HG02798 (cell line): ENCODE data around the gene DHRS4.
"Not testable (repeated sequence)": the region's sequence is repeated elsewhere in the genome, so short reads cannot be mapped to it uniquely, and the experiment has no call there.

Experiments
- ATAC-seq: cut with Tn5 transposase; IDR thresholded peaks from one replicate; pipeline ENCODE4 v1.9.1; 2021; ENCODE audit warnings: mild to moderate bottlenecking; ENCODE audit not compliant: unreplicated experiment, poor library complexity

Gene DHRS4

DNA sequence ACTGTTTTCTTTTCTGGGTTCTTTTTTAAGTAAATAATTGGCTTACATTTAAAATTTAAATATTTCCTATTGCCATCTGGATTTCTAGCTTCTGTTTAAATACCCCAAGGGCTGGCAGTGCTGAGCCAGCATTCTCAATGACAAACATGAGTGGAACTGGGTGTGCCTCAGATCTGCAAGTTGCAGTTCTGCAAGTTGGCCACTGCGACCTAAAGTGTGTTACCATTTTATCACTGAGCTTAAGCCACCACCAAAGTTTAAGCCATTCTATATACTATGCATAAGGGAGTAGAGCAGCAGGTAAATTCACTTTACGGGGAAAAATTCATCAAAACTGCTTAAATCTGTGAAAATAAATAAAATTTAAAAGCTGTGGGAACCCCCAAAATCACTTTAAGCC is 23.6 kb downstream of the DHRS4 start:
- ATAC-seq, result not testable (repeated sequence)

DNA sequence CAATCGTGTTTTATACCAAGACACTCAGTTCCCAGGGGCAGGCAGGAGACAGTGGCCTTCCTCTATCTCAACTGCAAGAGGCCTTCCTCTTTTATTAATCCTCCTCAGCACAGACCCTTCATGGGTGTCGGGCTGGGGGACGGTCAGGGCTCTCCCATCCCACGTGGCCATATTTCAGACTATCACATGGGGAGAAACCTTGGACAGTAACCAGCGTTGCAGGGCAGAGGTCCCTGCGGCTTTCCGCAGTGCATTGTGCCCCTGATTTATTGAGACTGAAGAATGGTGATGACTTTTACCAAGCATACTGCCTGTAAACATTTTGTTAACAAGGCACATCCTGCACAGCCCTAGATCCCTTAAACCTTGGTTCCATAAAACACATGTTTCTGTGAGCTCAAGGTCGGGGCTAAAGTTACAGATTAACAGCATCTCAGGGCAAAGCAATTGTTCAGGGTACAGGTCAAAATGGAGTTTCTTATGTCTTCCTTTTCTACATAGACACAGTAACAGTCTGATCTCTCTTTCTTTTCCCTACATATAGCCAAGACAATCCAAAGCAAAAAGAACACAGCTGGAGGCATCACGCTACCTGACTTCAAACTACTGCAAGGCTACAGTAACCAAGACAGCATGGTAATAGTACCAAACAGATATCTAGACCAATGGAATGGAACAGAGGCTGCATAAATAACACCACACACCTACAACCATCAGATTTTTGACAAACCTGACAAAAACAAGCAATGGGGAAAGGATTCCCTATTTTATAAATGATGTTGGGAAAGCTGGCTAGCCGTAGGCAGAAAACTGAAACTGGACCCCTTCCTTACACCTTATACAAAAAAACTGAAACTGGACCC is 28.6 kb downstream of the DHRS4 start:
- ATAC-seq, result not testable (repeated sequence)

DNA sequence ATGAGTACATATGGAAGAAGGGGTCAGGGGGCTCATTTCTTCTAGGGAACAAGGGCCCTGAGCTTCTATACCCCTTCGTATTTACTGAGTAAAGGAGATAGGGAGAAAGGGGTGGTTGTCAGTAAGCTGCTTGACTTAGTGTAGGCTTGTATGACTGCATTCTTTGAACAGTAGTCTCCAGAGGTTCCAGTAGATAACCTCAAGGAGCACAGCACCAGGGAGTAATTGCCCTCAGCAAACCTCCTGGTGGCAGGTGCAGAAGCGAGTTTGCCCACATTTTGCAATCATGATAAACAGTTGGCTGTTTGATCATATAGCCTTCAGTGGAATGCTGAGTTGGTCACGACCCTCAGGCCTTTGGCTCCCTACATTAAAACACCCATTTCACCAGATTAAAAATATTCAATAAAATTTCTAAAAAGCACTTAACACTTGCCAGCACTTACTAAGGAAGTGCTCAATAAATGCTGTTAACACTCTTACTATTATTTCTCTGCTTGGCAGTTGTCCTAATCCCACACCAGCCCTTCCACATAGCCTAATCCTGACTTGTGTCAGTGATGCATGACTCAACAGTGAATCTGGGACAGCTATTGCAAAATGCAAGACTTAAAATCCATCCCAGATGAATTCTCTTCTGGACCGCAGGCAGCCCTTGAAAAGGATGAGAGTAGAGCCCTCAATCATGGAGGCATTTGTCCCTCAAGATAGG is 31.5 kb downstream of the DHRS4 start:
- no peak for ATAC-seq

DNA sequence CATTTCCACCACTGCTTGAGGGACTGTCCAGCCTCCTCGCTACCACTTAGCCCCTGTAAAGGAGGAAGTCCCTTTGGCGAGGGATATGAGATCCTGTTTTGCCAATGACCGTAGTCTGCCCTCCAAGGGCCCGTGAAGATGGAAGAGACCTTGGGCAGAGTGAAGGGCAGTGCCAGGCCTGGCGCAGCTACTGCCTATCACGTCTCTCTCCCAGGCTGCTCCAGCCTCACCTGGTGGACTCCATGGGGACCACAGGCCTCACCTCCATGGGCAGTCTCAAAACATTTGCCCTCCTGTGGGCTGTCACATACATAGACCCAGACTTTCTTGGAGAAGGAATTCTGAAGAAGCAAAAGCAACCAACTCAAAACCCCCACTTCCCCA is 34.6 kb downstream of the DHRS4 start:
- ATAC-seq, result peak; percentile 8

DNA sequence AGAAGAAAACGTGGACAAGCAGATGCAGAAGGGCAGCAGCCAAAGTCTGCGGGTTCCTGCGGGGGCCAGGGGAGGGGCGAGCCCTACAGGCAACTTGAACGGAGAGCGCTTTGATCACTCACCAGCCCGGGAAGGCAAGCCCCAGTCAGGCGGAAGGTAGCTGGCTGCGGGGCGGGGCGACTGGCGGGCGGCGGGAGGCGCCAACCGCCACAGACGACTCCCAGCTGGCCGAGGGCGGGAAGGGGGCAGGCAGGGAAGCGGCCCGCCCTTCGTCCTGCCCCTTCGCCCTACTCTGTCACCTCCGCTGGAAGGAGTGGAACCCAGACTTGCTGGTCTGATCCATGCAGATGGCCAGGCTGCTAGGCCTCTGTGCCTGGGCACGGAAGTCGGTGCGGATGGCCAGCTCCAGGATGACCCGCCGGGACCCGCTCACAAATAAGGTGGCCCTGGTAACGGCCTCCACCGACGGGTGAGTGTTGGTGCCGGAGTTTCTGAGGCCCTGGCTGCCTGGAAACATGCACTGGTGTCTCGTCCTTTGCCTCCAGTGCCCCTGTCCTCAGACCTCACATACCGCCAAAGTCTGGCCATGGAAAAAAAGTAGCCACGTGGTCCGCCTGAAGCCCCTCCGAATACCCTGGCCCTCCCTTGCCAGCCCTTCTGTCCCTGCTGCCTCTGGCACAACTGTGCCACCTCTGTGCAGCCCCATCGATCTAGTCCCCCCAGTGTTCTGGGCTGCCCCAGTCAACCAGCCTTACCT is 35.2 kb downstream of the DHRS4 start, which contains the start of gene DHRS4L2:
Gene DHRS4L2, plus strand, starts transcription at position 323 of the 757 bp plus-strand sequence. Its CDS starts 19 bp downstream, at position 342.
- ATAC-seq, result peak; percentile 95

DNA sequence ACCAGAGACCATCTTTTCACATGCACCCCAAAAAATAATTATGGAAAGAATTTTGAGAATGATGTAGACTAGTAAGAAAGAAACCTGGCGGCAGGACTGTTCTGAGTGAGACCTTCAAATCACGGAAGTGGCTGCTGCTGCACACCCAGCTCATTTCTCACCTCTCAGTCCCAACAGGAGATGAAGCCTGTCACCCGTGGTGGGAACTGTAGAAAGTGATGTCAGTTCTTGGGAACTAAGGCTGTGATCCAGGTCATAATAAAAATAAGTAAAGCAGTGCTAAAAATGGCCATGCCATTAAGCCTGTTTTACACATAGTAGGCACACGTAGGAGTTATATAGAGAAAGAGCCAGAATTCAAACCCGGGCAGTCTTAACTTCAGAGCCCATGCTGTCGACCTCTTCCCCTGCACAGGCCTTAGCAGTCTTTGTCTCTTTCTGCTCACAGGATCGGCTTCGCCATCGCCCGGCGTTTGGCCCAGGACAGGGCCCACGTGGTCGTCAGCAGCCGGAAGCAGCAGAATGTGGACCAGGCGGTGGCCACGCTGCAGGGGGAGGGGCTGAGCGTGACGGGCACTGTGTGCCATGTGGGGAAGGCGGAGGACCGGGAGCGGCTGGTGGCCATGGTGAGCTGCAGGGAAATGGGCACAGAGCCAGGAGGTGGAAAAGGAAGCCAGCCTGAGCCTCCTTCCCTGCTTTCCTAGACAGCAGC is 36.3 kb downstream of the DHRS4 start:
- peak; percentile 32 for ATAC-seq

DNA sequence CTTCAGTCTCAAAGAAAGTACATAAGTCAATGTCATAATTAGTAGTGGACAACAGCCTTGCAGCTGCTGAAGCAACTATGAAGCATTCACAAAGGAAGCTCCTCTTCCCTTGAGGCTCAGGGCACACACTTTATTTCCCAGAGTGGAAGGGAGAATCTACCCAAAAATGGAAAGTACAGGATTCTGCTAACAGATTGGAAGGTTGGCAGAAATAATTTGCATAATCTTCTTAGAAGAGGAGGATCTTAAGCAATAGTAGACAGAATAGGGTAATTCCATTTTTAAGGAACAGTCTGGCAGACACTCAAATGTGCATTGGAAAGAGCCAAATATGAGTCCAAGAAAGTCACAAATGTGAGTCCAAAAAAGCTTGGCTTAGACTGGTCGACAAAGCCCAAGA is 37.4 kb downstream of the DHRS4 start:
- ATAC-seq, result not testable (repeated sequence)

DNA sequence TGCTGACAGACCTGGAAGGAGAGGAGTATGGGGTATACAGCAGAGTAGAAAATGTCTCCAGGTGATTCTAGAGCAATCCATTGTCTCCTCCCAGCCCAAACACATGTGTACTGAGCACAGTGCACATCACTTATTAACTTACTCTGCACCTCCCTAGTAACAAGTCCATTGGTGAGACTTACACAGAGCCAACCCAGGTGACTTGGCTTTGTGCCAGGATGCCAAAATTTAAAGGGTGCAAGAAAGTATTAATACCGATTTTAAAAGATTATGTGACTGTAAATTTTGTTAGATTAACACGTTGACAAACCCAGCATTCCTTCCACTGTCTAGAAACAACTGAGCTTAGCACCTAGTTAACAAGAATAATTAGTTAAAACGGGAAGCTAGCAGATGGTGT is 39.5 kb downstream of the DHRS4 start:
- not testable (repeated sequence) for ATAC-seq

DNA sequence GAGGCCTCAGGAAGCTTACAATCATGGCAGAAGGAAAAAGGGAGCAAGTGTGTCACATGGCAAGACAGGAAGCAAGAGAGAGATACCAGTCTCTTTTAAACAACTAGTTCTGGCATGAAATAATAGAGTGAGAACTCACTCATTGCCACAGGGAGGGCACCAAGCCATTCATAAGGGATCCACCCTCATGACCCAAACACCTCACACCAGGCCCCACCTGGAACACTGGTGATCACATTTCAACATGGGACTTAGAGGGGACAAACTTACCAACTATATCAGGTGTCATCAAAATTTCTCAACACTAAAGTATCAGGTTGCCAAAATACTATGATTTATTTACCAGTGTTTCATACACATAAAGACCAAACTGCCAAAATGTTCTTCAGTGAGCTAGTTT is 42.4 kb downstream of the DHRS4 start:
- not testable (repeated sequence) for ATAC-seq

DNA sequence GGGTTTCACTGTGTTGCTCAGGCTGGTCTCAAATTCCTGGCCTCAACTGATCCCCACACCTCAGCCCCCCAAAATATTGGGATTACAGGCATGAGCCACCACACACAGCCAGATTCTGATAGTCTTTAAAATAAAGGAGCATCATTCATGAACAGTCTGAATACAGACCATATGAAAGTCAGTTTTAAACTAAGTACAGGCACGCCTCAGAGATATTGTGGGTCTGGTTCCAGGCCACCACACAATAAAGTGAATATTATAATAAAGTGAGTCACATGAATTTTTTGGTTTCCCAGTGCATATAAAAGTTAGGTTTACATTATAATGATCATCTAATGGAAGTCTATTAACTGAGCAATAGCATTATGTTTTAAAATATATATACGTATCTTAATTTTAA is 43.3 kb downstream of the DHRS4 start:
- not testable (repeated sequence) for ATAC-seq

DNA sequence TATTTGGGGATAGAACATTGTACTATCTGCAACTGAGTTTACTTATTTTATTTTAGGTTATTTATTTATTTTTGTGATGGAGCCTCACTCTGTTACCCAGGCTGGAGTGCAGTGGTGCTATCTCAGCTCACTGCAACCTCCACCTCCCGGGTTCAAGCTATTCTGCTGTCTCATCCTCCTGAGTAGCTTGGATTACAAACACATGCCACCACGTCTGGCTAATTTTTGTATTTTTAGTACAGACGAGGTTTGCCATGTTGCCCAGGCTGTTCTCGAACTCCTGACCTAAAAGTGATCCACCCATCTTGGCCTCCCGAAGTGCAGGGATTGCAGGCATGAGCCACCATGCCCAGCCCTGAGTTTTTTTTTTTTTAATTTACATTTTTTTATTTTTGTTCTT is 46.1 kb downstream of the DHRS4 start:
- not testable (repeated sequence) for ATAC-seq

DNA sequence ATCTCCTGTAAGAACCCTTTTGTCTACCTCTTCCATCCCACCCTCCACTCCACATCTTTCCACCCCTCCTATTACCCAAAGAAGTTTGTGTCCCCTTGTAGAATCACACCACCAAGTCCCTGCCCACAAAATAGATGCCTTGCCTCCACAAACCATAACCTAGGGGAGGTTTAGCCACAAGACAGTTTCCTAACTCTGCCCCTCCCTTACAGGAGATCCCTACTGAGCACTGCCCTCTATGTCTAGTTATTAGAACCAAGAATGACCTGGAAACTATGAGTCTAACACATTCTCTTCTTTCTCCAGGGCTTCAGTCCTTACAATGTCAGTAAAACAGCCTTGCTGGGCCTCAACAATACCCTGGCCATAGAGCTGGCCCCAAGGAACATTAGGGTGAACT is 47.5 kb downstream of the DHRS4 start:
- ATAC-seq, result not testable (repeated sequence)

DNA sequence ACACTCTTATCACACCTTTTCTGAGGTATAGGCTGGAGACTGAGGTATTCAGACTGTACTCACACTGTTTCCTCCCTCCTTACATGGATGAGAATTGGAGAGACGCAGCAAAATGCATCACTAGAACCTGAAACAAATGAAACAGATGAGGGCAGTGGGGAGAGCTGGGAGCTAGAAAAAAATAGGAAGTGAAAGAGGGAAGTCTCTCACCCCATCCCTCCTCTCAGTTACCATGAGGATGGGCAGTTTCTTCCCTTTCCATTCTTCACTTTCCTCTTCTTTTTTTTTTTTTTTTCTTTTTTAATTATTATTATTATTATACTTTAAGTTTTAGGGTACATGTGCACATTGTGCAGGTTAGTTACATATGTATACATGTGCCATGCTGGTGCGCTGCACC is 48.1 kb downstream of the DHRS4 start:
- ATAC-seq, result not testable (repeated sequence)

DNA sequence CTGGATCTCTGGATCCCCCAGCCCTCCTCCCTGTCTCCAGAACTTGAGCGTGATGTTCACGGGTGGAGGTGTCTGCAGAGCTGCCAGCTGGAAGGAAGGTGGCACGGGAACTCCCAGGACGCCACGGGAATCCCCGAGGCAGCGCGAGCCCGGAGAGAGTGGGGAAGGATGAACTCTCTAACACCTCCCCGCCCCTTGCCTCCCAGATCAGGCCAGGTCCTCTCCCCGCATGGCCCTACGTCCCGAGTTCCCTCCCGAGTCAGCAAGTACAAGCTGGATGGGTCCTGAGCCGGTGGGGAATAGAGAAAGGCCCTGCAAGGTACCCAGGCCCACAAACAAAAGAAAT is 52.9 kb downstream of the DHRS4 start:
- peak; percentile 43 for ATAC-seq

DNA sequence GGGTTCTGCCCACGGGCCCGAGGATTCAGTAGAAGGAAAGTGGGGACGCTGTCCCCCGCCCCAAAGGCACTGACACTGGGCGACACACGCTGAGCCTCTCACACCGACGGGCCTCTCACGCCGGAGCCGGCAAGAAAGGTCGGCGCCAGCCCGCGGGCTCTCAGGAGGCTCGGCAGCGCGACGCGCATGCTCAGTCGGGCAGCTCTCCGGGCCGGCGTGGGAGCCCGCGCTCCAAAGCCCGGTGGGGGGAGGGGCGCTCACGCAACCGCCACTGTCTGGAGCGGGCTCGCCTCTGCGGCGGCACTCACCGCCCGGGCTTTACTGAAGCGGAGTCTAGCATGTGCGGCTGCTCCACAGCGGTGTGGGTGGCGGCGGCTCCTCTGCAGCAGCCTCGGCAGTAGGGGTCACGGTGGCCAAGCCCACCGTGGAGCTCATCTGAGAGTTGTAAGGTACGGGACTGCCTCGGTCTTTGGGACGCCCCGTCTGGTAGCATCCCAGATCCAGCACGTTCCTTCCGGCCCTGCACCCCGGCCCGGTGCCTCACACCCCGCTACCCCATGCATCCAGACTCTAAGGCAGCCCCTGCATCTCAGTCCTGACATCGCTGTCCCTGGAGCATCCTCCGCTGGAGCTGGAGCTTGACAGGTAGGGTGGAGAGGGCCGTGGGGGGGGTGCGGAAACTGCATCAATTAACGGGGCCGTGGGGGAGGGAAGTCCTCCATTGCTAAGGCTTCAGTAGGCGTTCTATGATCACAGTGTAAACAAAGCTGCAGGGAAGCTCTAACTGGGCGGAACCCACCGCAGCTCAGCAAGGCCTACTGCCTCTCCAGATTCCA is 53.5 kb downstream of the DHRS4 start:
- peak; percentile 91 for ATAC-seq

DNA sequence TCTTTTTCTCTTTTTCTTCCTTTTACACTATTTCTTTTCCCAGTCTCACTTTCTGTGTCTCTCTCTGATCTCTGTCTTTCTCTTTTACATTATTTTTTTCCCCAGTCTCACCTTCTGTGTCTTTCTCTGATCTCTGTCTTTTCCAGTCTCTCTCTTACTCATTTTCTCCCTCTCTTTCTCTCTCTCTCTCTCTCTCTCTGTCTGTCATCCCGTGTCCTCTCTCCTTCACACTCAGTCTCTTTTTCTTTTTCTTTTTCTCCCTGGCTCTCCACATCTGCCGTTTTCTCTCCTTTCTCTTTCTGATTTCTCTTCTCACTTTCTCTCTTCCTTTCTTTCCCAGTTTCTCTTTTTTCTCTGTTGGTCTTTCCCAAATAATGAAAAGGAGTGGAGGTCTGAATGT is 57.5 kb downstream of the DHRS4 start:
- no peak for ATAC-seq

DNA sequence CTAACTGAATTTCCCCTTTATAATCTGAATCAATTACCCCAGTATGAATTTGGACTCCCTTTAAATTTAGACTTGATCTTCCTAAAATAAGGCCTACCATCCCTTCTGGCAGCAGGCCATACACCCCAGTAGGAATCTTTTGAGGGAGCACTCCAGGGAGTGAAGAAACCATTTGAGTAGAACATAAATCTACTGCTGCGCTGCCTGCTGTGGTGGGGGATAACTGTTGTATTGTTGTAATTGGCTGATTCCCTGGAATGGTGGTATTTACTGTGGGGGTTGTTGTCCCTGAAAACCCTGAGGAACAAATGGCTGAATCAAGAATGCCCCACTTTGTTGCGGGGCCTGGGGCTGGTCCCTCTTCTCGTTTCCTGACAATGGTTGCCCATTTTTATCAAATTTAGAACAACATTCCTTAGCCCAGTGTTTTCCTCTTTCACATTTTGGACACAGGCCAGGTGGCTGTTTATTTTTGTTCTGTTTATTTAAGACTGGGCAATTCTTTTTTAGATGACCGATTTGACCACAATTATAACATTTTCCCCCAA is 59.2 kb downstream of the DHRS4 start:
- ATAC-seq, result not testable (repeated sequence)

DNA sequence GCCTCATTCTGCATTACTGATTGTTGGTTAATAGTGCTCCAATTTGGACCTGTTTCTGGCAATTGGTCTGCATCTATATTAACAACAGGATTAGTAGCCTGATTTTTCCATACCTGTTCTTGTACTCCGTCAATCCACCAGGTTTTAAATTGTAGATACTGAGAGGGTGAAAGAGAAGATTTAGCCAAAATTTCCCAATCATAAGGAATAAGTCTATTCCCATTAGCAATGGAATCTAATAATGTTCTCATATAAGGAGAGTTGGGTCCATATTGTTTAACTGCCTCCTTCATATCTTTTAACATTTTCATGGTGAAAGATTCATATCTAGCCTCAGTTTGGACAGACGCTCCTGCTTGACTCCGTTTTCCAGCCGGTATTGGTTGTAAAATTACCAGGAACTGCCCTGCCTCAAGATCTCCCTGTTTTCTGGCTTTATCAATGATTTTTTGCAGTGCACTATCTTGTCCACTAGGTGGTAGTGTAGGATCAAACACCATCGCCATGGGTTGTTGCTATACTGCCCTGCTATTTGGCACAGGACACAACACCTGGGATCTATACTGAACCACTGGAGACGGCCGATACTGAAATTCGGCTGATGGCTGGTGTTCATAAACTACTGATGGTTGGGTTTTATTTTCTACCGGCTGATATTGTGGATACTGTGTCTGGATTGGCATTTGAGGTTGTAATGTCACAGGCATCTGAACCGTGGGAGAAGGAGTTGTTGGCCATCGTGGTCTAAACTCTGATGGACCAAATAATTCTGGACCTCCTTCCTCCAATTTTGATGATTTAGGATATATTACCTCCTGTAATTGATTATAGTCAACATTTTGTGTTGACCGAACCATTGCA is 60.3 kb downstream of the DHRS4 start:
- ATAC-seq, result peak; percentile 51
